Stimulated activated CD4-positive, alpha-beta T cell treated with anti-CD3 and anti-CD28 coated beads, Interleukin-15, amount 100 ng/mL, for 48 hours (primary cell): ENCODE data around the gene IL17RC.
"Not testable (repeated sequence)": the region's sequence is repeated elsewhere in the genome, so short reads cannot be mapped to it uniquely, and the experiment has no call there.

Experiments
- DNase-seq, 2 donors: peaks; one replicate each; pipeline ENCODE4 v3.0.0-alpha.2; 2020; ENCODE audit warnings: low read depth in 2 of 2

Gene IL17RC

GRCh38 chr3:9893739-9894138 is 23.2 kb upstream of the IL17RC start:
- no peak for DNase-seq

GRCh38 chr3:9895715-9896114 is 21.2 kb upstream of the IL17RC start:
- DNase-seq: not testable (repeated sequence)

GRCh38 chr3:9896755-9897407 is 20.0 kb upstream of the IL17RC start:
- DNase-seq: not testable (repeated sequence)

- DNase-seq: no peak
Observed at GRCh38 chr3:9897408-9898372, 19.2 kb upstream of the IL17RC start.

GRCh38 chr3:9898467-9899241 is 18.2 kb upstream of the IL17RC start:
- DNase-seq: no peak

- DNase-seq: no peak
Observed at GRCh38 chr3:9899289-9899791, 17.6 kb upstream of the IL17RC start.

- DNase-seq: not testable (repeated sequence)
Observed at GRCh38 chr3:9900965-9901415, 15.9 kb upstream of the IL17RC start.

GRCh38 chr3:9901967-9902366 is 14.9 kb upstream of the IL17RC start:
- no peak for DNase-seq

GRCh38 chr3:9902372-9903237 is 14.3 kb upstream of the IL17RC start, which contains the start of gene IL17RE:
Gene IL17RE (plus strand): TSS chr3:9902848. CDS start chr3:9902933, 85 bp downstream.
- no peak for DNase-seq

GRCh38 chr3:9903238-9903624 is 13.7 kb upstream of the IL17RC start:
- no peak for DNase-seq

GRCh38 chr3:9903904-9904303 is 13.0 kb upstream of the IL17RC start:
- DNase-seq: no peak

- no peak for DNase-seq
Observed at GRCh38 chr3:9906480-9906879, 10.4 kb upstream of the IL17RC start.

- no peak for DNase-seq
Observed at GRCh38 chr3:9908286-9908685, 8.6 kb upstream of the IL17RC start.

- no peak for DNase-seq
Observed at GRCh38 chr3:9909221-9910013, 7.5 kb upstream of the IL17RC start.

- DNase-seq: no peak
Observed at GRCh38 chr3:9911863-9912262, 5.0 kb upstream of the IL17RC start.

- DNase-seq: no peak
Observed at GRCh38 chr3:9912294-9912935, 4.5 kb upstream of the IL17RC start.

- no peak for DNase-seq
Observed at GRCh38 chr3:9913601-9914000, 3.3 kb upstream of the IL17RC start.

GRCh38 chr3:9914011-9914410 is 2.9 kb upstream of the IL17RC start:
- no peak for DNase-seq

- DNase-seq: no peak
Observed at GRCh38 chr3:9914559-9915253, 2.2 kb upstream of the IL17RC start.
